IPS-20b (cell line): ENCODE data around the gene MRPS14.
"Not testable (repeated sequence)": the region's sequence is repeated elsewhere in the genome, so short reads cannot be mapped to it uniquely, and the experiment has no call there.

ENCODE experiments used
- H3K27ac ChIP-seq: one replicate; pipeline ENCODE4 v1.5.1; 2013; ENCODE audit warnings: low read length
- H3K27me3 ChIP-seq: 2 replicates; pipeline ENCODE4 v1.6.1; 2013; ENCODE audit warnings: mild to moderate bottlenecking, low read length, inconsistent platforms; ENCODE audit not compliant: insufficient read depth
- H3K36me3 ChIP-seq: 2 replicates; pipeline ENCODE4 v1.6.1; 2013; ENCODE audit warnings: low read depth, mild to moderate bottlenecking, inconsistent platforms, low read length, moderate library complexity; ENCODE audit not compliant: insufficient read depth
- H3K4me1 ChIP-seq: 2 replicates; pipeline ENCODE4 v1.6.1; 2013; ENCODE audit warnings: mild to moderate bottlenecking, control low read depth, inconsistent platforms, low read length, moderate library complexity; ENCODE audit not compliant: insufficient read depth
- H3K4me3 ChIP-seq: 2 replicates; pipeline ENCODE4 v1.5.1; 2013; ENCODE audit warnings: mild to moderate bottlenecking, low read length, inconsistent platforms
- H3K9ac ChIP-seq: 2 replicates; pipeline ENCODE4 v1.6.1; 2013; ENCODE audit warnings: low read depth, mild to moderate bottlenecking, inconsistent platforms, low read length, moderate library complexity
- H3K9me3 ChIP-seq: 2 replicates; pipeline ENCODE4 v1.6.1; 2013; ENCODE audit warnings: mild to moderate bottlenecking, low read depth, low read length, inconsistent platforms; ENCODE audit not compliant: insufficient read depth

MRPS14 gene

GRCh38 chr1:175045097-175045496, 21.9 kb upstream of the MRPS14 start:
- H3K27ac ChIP-seq = no peak overlapping the region
- H3K9ac ChIP-seq = no peak overlapping the region
- H3K4me1 ChIP-seq = no peaks in the 10 kb centered on the region
- no peak overlapping the region for H3K4me3 ChIP-seq
- no peaks in the 10 kb centered on the region for H3K9me3 ChIP-seq
- no peaks in the 10 kb centered on the region for H3K36me3 ChIP-seq
- H3K27me3 ChIP-seq = no peaks in the 10 kb centered on the region

DNA sequence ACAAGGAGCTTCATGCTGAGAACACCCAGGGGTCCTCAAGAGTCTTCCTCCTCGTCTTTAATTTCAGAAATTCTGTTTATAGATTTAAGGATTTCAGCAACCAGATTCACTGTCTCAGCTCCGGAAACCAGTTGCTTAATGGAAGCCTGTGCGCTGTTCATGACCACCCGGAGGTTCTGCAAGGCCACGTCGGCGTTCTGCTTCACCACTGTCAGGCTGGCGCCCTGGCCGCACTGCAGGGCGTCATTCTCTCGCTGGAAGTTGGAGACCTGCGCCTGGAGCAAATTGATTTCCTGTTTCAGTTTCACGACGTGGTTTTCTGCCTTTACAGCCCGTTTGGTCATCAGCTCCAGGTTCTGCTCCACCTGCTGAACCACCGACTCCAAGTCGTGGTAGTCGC, 21.4 kb upstream of the MRPS14 start:
- H3K36me3 ChIP-seq, H3K9me3 ChIP-seq, H3K4me3 ChIP-seq, H3K27ac ChIP-seq, H3K4me1 ChIP-seq, H3K9ac ChIP-seq, H3K27me3 ChIP-seq: not testable (repeated sequence)

DNA sequence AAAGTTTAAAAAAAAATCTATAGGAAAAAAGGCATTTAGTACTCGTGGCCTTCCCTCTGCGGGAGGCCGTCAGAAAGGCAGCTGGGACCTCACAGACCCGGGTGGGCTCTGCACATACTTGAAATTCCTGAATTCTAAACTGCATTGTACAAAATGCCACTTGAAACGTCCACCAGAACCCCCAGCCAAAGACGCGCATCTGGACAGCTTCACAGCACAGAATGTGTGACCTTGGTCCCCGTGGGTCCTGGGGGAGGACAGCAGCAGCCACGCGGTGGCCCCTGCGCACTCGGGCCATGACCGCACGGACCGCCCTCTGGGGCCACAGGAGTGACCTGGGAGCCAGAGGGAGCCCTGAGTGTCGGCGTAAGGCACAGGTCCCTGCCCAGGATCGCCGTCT, 20.6 kb upstream of the MRPS14 start:
- Histone ChIP-seq H3K27me3 (no peaks in the 10 kb centered on the region), H3K27ac (no peak overlapping the region), H3K9me3 (no peaks in the 10 kb centered on the region), H3K36me3 (no peaks in the 10 kb centered on the region), H3K4me3 (no peak overlapping the region), H3K9ac (no peak overlapping the region), H3K4me1 (no peaks in the 10 kb centered on the region)

GRCh38 chr1:175042650-175043049, 19.4 kb upstream of the MRPS14 start:
- Histone ChIP-seq H3K9me3 (no peaks in the 10 kb centered on the region), H3K9ac (no peak overlapping the region), H3K4me3 (no peak overlapping the region), H3K36me3 (no peaks in the 10 kb centered on the region), H3K27ac (no peak overlapping the region), H3K27me3 (no peaks in the 10 kb centered on the region), H3K4me1 (no peaks in the 10 kb centered on the region)

- Histone ChIP-seq H3K4me3 (no peak overlapping the region), H3K27ac (no peak overlapping the region), H3K9me3 (no peaks in the 10 kb centered on the region), H3K27me3 (no peaks in the 10 kb centered on the region), H3K9ac (no peak overlapping the region), H3K4me1 (peaks cover 15% of the 10 kb centered on the region), H3K36me3 (no peaks in the 10 kb centered on the region)
These were observed 17.2 kb upstream of the MRPS14 start for GRCh38 chr1:175040324-175040879.

GRCh38 chr1:175037416-175037815, 14.2 kb upstream of the MRPS14 start:
- Histone ChIP-seq H3K9ac (no peak overlapping the region), H3K4me3 (no peak overlapping the region), H3K27me3 (no peaks in the 10 kb centered on the region), H3K36me3 (no peaks in the 10 kb centered on the region), H3K27ac (no peak overlapping the region), H3K9me3 (no peaks in the 10 kb centered on the region), H3K4me1 (peaks cover 15% of the 10 kb centered on the region)

DNA sequence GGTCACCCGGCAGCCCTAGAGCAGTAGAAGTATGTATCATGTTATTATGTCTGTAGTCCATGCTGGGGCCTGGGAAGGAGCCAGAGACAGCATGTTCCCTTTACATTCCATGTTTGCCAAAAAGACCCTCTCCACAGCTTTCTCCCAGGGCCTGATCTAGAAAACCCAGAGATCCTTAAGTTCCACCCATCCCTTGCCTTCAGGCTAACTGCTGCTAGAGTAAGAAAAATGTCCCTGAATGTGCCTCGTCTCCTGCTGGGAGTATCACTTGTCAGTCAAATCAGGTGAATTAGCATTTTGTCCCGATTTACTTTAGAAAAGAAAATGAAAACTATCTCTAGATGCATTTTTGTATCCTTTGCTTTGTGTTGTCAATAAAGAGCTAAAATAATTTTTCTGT, 13.3 kb upstream of the MRPS14 start:
- Histone ChIP-seq H3K27ac (no peak overlapping the region), H3K36me3 (no peaks in the 10 kb centered on the region), H3K4me3 (0 out of 2 replicates have a peak overlapping the region, but pooled peaks have one; percentile 21), H3K27me3 (no peaks in the 10 kb centered on the region), H3K4me1 (peaks cover 15% of the 10 kb centered on the region), H3K9ac (no peak overlapping the region), H3K9me3 (no peaks in the 10 kb centered on the region)

GRCh38 chr1:175035865-175036264, 12.6 kb upstream of the MRPS14 start:
- Histone ChIP-seq H3K27me3 (no peaks in the 10 kb centered on the region), H3K9ac (no peak overlapping the region), H3K9me3 (no peaks in the 10 kb centered on the region), H3K36me3 (no peaks in the 10 kb centered on the region), H3K27ac (no peak overlapping the region), H3K4me3 (no peak overlapping the region), H3K4me1 (peaks cover 15% of the 10 kb centered on the region)

GRCh38 chr1:175034775-175035174, 11.6 kb upstream of the MRPS14 start:
- H3K27ac ChIP-seq = no peak overlapping the region
- H3K4me3 ChIP-seq = no peak overlapping the region
- peaks cover 15% of the 10 kb centered on the region for H3K4me1 ChIP-seq
- H3K27me3 ChIP-seq = no peaks in the 10 kb centered on the region
- no peaks in the 10 kb centered on the region for H3K36me3 ChIP-seq
- no peak overlapping the region for H3K9ac ChIP-seq
- H3K9me3 ChIP-seq = no peaks in the 10 kb centered on the region

- H3K27me3 ChIP-seq = no peaks in the 10 kb centered on the region
- peaks cover 15% of the 10 kb centered on the region for H3K4me1 ChIP-seq
- H3K9ac ChIP-seq = no peak overlapping the region
- no peak overlapping the region for H3K4me3 ChIP-seq
- no peaks in the 10 kb centered on the region for H3K9me3 ChIP-seq
- H3K36me3 ChIP-seq = no peaks in the 10 kb centered on the region
- no peak overlapping the region for H3K27ac ChIP-seq
These were observed 10.7 kb upstream of the MRPS14 start for GRCh38 chr1:175033953-175034352.

- Histone ChIP-seq H3K36me3 (no peaks in the 10 kb centered on the region), H3K9me3 (no peaks in the 10 kb centered on the region), H3K27me3 (no peaks in the 10 kb centered on the region), H3K4me1 (no peaks in the 10 kb centered on the region), H3K4me3 (no peak overlapping the region), H3K9ac (no peak overlapping the region), H3K27ac (no peak overlapping the region)
These were observed 1.5 kb upstream of the MRPS14 start for GRCh38 chr1:175024773-175025172.

DNA sequence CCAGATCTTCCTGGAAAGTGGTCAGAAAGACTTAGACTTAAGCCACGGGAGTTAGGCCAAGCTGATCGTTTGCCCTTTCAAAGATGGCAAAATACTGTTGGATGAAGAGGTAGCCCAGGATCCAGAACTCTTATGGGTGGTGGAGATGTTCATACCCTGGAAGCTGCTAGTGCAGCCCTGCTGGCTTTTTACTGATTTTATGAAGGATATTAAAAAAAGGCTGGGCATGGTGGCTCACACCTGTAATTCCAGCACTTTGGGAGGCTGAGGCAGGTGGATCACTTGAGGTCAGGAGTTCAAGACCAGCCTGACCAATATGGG, 657 bp upstream of the MRPS14 start:
- not testable (repeated sequence) for H3K9me3 ChIP-seq, H3K27me3 ChIP-seq, H3K4me1 ChIP-seq, H3K36me3 ChIP-seq
- H3K4me3 ChIP-seq = peak overlapping the region; percentile 99
- peak overlapping the region; percentile 90; the same call in 1 of the 2 replicates for H3K9ac ChIP-seq
- peak overlapping the region; percentile 43 for H3K27ac ChIP-seq

GRCh38 chr1:175019524-175019923, 3.7 kb downstream of the MRPS14 start:
- H3K36me3 ChIP-seq = peaks cover 36% of the 10 kb centered on the region
- H3K4me1 ChIP-seq = no peaks in the 10 kb centered on the region
- no peaks in the 10 kb centered on the region for H3K27me3 ChIP-seq
- no peak overlapping the region for H3K27ac ChIP-seq
- no peak overlapping the region for H3K9ac ChIP-seq
- H3K4me3 ChIP-seq = no peak overlapping the region
- H3K9me3 ChIP-seq = no peaks in the 10 kb centered on the region
